Stomach (tissue), 4 donors: ENCODE results near the gene NHLH1.

Experiments
- CTCF ChIP-seq, 7 experiments: fragments of 450-650 bp in 4 of 7; fragments of 200-600 bp in 3 of 7; sonication (generic) in 3 of 7; IDR thresholded peaks; one replicate each; pipeline ENCODE4 v1.5.1; 2016 to 2019; ENCODE audit warnings: antibody characterized with exemption in 7 of 7, control low read depth in 2 of 7, mild to moderate bottlenecking in 1 of 7
- EP300 ChIP-seq: sonication (generic); formaldehyde crosslinking; IDR thresholded peaks from one replicate; pipeline ENCODE4 v1.6.1; 2017; ENCODE audit warnings: antibody characterized with exemption
- POLR2A ChIP-seq, 4 donors: fragments of 450-650 bp; IDR thresholded peaks; one replicate each; pipeline ENCODE4 v1.6.1; 2016; ENCODE audit warnings: antibody characterized with exemption in 4 of 4, control low read depth in 2 of 4, mild to moderate bottlenecking in 1 of 4, moderate library complexity in 1 of 4
- POLR2AphosphoS5 ChIP-seq, 3 donors: sonication (generic); formaldehyde crosslinking; IDR thresholded peaks; one replicate each; pipeline ENCODE4 v1.6.1; 2016; ENCODE audit warnings: antibody characterized with exemption in 3 of 3

- TF ChIP-seq CTCF (IDR thresholded peaks at IDR 0.05) (no peak), POLR2A (IDR thresholded peaks at IDR 0.05) (no peak), POLR2AphosphoS5 (IDR thresholded peaks at IDR 0.05) (no peak), EP300 (no peak)
Observed at GRCh38 chr1:160359559-160360226, 7.2 kb upstream of the NHLH1 start.
